GM23338 (cell line): ENCODE data around the gene C1QTNF2. TPM values are rescaled to one million over a fixed set of nuclear protein-coding genes. Genes with fewer than 3 reads are reported as not detected.

Experiments
- ATAC-seq: fragments of 200-7000 bp; cut with Tn5 transposase; 3 replicates; pipeline ENCODE4 v1.9.1; 2020
- DNase-seq: peaks from one replicate; pipeline ENCODE4 v3.0.0-alpha.2; 2015; ENCODE audit warnings: low spot score
- H2AFZ ChIP-seq: fragments of 200-600 bp; sonication (generic); 2 replicates; pipeline ENCODE4 v1.8.0; 2016; ENCODE audit warnings: antibody characterized with exemption, mild to moderate bottlenecking, moderate library complexity
- H3F3A ChIP-seq: fragments of 200-600 bp; sonication (generic); replicated peaks from 2 replicates; pipeline ENCODE4 v1.8.0; 2017; ENCODE audit warnings: antibody characterized with exemption, mixed run types, low read depth
- H3K27ac ChIP-seq: fragments of 200-600 bp; sonication (generic); 2 replicates; pipeline ENCODE4 v1.6.1; 2016; ENCODE audit warnings: low read depth
- H3K27me3 ChIP-seq: fragments of 200-600 bp; sonication (generic); 2 replicates; pipeline ENCODE4 v1.8.0; 2016; ENCODE audit warnings: mild to moderate bottlenecking, mixed run types, moderate library complexity; ENCODE audit not compliant: insufficient read depth
- H3K36me3 ChIP-seq: fragments of 200-600 bp; sonication (generic); 2 replicates; pipeline ENCODE4 v1.8.0; 2016; ENCODE audit warnings: mild to moderate bottlenecking; ENCODE audit not compliant: insufficient read depth
- H3K4me1 ChIP-seq: fragments of 200-600 bp; sonication (generic); 2 replicates; pipeline ENCODE4 v1.8.0; 2016; ENCODE audit warnings: mild to moderate bottlenecking, moderate library complexity; ENCODE audit not compliant: insufficient read depth
- H3K4me2 ChIP-seq: fragments of 200-600 bp; sonication (generic); 2 replicates; pipeline ENCODE4 v1.7.1; 2017; ENCODE audit warnings: mixed run types
- H3K4me3 ChIP-seq: fragments of 200-600 bp; sonication (generic); 2 replicates; pipeline ENCODE4 v1.6.1; 2016; ENCODE audit warnings: mixed run types
- H3K79me2 ChIP-seq: fragments of 200-600 bp; sonication (generic); replicated peaks from 2 replicates; pipeline ENCODE4 v1.8.0; 2017; ENCODE audit warnings: mild to moderate bottlenecking; ENCODE audit not compliant: insufficient read depth
- H3K9me2 ChIP-seq: fragments of 200-600 bp; sonication (generic); 2 replicates; pipeline ENCODE4 v1.8.0; 2017; ENCODE audit not compliant: insufficient read depth
- H4K20me1 ChIP-seq: fragments of 200-600 bp; sonication (generic); replicated peaks from 2 replicates; pipeline ENCODE4 v1.8.0; 2017; ENCODE audit warnings: mild to moderate bottlenecking; ENCODE audit not compliant: insufficient read depth
- H3K27ac Mint-ChIP-seq: 2 replicates; pipeline ENCODE4 v1.8.0; 2020; ENCODE audit warnings: inconsistent platforms, mild to moderate bottlenecking, moderate library complexity, mixed read lengths
- H3K27me3 Mint-ChIP-seq: 3 replicates; pipeline ENCODE4 v1.8.0; 2022; ENCODE audit warnings: low read depth, mild to moderate bottlenecking, moderate library complexity, mixed read lengths, inconsistent platforms; ENCODE audit not compliant: insufficient read depth, poor library complexity
- H3K36me3 Mint-ChIP-seq: 3 replicates; pipeline ENCODE4 v1.8.0; 2021; ENCODE audit warnings: low read depth, mild to moderate bottlenecking, inconsistent platforms, moderate library complexity, mixed read lengths
- H3K4me1 Mint-ChIP-seq: 3 replicates; pipeline ENCODE4 v1.8.0; 2020; ENCODE audit warnings: mild to moderate bottlenecking, inconsistent platforms, mixed read lengths
- H3K4me3 Mint-ChIP-seq: 3 replicates; pipeline ENCODE4 v1.8.0; 2021; ENCODE audit warnings: moderate library complexity, mild to moderate bottlenecking, inconsistent platforms, mixed read lengths
- H3K9me3 Mint-ChIP-seq: 3 replicates; pipeline ENCODE4 v1.8.0; 2020; ENCODE audit warnings: moderate library complexity, mild to moderate bottlenecking, inconsistent platforms, mixed read lengths
- CREB1 ChIP-seq: fragments of 250-450 bp; sonication (Bioruptor Pico); IDR thresholded peaks from 2 replicates; pipeline ENCODE4 v1.5.0; 2020; ENCODE audit warnings: low read depth, mild to moderate bottlenecking, moderate library complexity
- EZH2 ChIP-seq: fragments of 200-600 bp; sonication (generic); IDR thresholded peaks from one replicate; pipeline ENCODE4 v1.8.0; 2017; ENCODE audit warnings: antibody characterized with exemption, mild to moderate bottlenecking, low read depth; ENCODE audit not compliant: unreplicated experiment
- EZH2phosphoT487 ChIP-seq: fragments of 200-600 bp; sonication (generic); IDR thresholded peaks from one replicate; pipeline ENCODE4 v1.8.1; 2018; ENCODE audit warnings: antibody characterized with exemption; ENCODE audit not compliant: unreplicated experiment
- JUNB ChIP-seq: IDR thresholded peaks from one replicate; pipeline ENCODE4 v1.6.1; 2016; ENCODE audit warnings: antibody characterized with exemption; ENCODE audit not compliant: unreplicated experiment
- NANOG ChIP-seq: IDR thresholded peaks from 2 replicates; pipeline ENCODE4 v1.6.1; 2016; ENCODE audit warnings: antibody characterized with exemption, borderline replicate concordance
- POLR2AphosphoS5 ChIP-seq: IDR thresholded peaks from 2 replicates; pipeline ENCODE4 v1.6.1; 2016; ENCODE audit warnings: antibody characterized with exemption, low read depth
- STAT1 ChIP-seq: IDR thresholded peaks from one replicate; pipeline ENCODE4 v1.6.1; 2016; ENCODE audit warnings: antibody characterized with exemption; ENCODE audit not compliant: unreplicated experiment
- ZNF114 ChIP-seq: fragments of 250-450 bp; sonication (Bioruptor Pico); IDR thresholded peaks from 2 replicates; pipeline ENCODE4 v1.5.0; 2020; ENCODE audit warnings: mild to moderate bottlenecking, moderate library complexity
- ZNF331 ChIP-seq: fragments of 250-450 bp; sonication (Bioruptor Pico); IDR thresholded peaks from 2 replicates; pipeline ENCODE4 v1.5.0; 2020; ENCODE audit warnings: low read depth, mild to moderate bottlenecking, moderate library complexity
- polyA plus RNA-seq: library from polyadenylated mRNA; unstranded; fragments of >200 nt; fragmentation: Nextera tagmentation; extraction: Ambion mirVana; gene quantifications from 2 replicates; pipeline ENCODE4 v1.2.1, GENCODE V29; 2016
- total RNA-seq: library from RNA; depleted of rRNA; stranded (reverse); fragments of >200 nt; shearing (Covaris generic); gene quantifications from 2 replicates; pipeline ENCODE4 v1.2.3, GENCODE V29; 2014
- TF ChIP-seq, protein P1 (sequence below): IDR thresholded peaks from 2 replicates; pipeline ENCODE4 v1.6.1; 2016; ENCODE audit warnings: antibody characterized with exemption
- TF ChIP-seq, protein P2 (sequence below): IDR thresholded peaks from one replicate; pipeline ENCODE4 v1.6.1; 2018; ENCODE audit warnings: antibody characterized with exemption; ENCODE audit not compliant: unreplicated experiment
- TF ChIP-seq, protein P3 (sequence below), 2 experiments: fragments of 200-600 bp in 1 of 2; sonication (generic) in 1 of 2; conservative IDR thresholded peaks; 2 replicates each; pipeline versions ENCODE4 v1.5.1 to v1.6.1; 2016 to 2017; ENCODE audit warnings: antibody characterized with exemption in 2 of 2, low read depth in 2 of 2, mild to moderate bottlenecking in 2 of 2, moderate library complexity in 1 of 2
- TF ChIP-seq, protein P4 (sequence below): fragments of 250-450 bp; sonication (Bioruptor Pico); IDR thresholded peaks from 2 replicates; pipeline ENCODE4 v1.5.0; 2020; ENCODE audit warnings: mild to moderate bottlenecking, moderate library complexity

Gene C1QTNF2
- total and polyA plus RNA-seq, 2 experiments from 2014 or later, result 0.56 to 0.92 TPM

DNA sequence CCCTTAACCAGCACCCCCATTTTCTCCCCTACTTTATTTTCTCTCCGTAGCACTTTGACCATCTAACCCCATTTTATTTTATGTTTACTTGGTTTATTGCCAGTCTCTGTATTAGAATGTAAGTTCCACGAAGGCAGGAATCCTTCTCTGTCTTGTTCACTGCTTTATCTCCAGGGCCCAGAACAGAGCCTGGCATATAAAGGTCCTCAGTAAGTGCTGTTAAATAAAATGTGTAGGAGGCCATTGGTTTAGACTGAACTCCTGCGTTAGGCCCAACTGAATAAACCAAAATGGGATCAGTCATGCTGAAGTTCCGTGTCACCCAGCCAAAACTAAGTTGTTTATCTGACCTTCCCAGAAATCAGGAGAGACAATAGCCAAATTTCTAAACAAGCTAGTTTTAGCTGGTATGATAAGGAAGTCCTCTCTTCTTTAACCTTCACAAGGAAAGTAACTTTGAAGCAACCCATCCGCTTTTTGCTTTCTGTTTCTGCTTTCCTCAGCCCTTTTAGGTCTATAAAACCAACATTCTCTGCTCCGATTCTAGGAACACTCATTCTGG lies 29.0 kb downstream of the C1QTNF2 start:
- Histone ChIP-seq H3F3A (no peaks in the 10 kb centered on the region), H3K79me2 (no peaks in the 10 kb centered on the region), H3K4me3 (no peak overlapping the region), H3K27me3 (no peaks in the 10 kb centered on the region), H3K9me2 (0 out of 2 replicates have a peak, but pooled peaks cover 4% of the 10 kb centered on the region), H3K27ac (no peak overlapping the region), H2AFZ (no peak overlapping the region), H3K4me1 (peaks cover 13% of the 10 kb centered on the region), H3K36me3 (no peaks in the 10 kb centered on the region), H4K20me1 (no peaks in the 10 kb centered on the region), H3K4me2 (no peak overlapping the region)
- ATAC-seq, result no peak
- no peak overlapping the region for H3K27ac Mint-ChIP-seq
- peaks cover 16% of the 10 kb centered on the region for H3K4me1 Mint-ChIP-seq
- no peaks in the 10 kb centered on the region for H3K9me3 Mint-ChIP-seq
- H3K27me3 Mint-ChIP-seq, result peaks cover 2% of the 10 kb centered on the region
- no peaks in the 10 kb centered on the region for H3K36me3 Mint-ChIP-seq
- no peak for DNase-seq
- H3K4me3 Mint-ChIP-seq, result no peak overlapping the region
- TF ChIP-seq, protein P1, sequence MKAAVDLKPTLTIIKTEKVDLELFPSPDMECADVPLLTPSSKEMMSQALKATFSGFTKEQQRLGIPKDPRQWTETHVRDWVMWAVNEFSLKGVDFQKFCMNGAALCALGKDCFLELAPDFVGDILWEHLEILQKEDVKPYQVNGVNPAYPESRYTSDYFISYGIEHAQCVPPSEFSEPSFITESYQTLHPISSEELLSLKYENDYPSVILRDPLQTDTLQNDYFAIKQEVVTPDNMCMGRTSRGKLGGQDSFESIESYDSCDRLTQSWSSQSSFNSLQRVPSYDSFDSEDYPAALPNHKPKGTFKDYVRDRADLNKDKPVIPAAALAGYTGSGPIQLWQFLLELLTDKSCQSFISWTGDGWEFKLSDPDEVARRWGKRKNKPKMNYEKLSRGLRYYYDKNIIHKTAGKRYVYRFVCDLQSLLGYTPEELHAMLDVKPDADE, result no peak
- TF ChIP-seq, protein P2, sequence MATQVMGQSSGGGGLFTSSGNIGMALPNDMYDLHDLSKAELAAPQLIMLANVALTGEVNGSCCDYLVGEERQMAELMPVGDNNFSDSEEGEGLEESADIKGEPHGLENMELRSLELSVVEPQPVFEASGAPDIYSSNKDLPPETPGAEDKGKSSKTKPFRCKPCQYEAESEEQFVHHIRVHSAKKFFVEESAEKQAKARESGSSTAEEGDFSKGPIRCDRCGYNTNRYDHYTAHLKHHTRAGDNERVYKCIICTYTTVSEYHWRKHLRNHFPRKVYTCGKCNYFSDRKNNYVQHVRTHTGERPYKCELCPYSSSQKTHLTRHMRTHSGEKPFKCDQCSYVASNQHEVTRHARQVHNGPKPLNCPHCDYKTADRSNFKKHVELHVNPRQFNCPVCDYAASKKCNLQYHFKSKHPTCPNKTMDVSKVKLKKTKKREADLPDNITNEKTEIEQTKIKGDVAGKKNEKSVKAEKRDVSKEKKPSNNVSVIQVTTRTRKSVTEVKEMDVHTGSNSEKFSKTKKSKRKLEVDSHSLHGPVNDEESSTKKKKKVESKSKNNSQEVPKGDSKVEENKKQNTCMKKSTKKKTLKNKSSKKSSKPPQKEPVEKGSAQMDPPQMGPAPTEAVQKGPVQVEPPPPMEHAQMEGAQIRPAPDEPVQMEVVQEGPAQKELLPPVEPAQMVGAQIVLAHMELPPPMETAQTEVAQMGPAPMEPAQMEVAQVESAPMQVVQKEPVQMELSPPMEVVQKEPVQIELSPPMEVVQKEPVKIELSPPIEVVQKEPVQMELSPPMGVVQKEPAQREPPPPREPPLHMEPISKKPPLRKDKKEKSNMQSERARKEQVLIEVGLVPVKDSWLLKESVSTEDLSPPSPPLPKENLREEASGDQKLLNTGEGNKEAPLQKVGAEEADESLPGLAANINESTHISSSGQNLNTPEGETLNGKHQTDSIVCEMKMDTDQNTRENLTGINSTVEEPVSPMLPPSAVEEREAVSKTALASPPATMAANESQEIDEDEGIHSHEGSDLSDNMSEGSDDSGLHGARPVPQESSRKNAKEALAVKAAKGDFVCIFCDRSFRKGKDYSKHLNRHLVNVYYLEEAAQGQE, result no peak
- TF ChIP-seq CREB1 (CRISPR knock-in tag) (no peak), JUNB (no peak), ZNF331 (CRISPR knock-in tag) (no peak), EZH2 (no peak), ZNF114 (no peak), POLR2AphosphoS5 (no peak), EZH2phosphoT487 (no peak), NANOG (no peak), STAT1 (no peak)
- TF ChIP-seq, protein P3, sequence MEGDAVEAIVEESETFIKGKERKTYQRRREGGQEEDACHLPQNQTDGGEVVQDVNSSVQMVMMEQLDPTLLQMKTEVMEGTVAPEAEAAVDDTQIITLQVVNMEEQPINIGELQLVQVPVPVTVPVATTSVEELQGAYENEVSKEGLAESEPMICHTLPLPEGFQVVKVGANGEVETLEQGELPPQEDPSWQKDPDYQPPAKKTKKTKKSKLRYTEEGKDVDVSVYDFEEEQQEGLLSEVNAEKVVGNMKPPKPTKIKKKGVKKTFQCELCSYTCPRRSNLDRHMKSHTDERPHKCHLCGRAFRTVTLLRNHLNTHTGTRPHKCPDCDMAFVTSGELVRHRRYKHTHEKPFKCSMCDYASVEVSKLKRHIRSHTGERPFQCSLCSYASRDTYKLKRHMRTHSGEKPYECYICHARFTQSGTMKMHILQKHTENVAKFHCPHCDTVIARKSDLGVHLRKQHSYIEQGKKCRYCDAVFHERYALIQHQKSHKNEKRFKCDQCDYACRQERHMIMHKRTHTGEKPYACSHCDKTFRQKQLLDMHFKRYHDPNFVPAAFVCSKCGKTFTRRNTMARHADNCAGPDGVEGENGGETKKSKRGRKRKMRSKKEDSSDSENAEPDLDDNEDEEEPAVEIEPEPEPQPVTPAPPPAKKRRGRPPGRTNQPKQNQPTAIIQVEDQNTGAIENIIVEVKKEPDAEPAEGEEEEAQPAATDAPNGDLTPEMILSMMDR (conservative IDR thresholded peaks at IDR 0.05; ENCODE audit: low read depth in 2 of 2), result no peak
- TF ChIP-seq, protein P4, sequence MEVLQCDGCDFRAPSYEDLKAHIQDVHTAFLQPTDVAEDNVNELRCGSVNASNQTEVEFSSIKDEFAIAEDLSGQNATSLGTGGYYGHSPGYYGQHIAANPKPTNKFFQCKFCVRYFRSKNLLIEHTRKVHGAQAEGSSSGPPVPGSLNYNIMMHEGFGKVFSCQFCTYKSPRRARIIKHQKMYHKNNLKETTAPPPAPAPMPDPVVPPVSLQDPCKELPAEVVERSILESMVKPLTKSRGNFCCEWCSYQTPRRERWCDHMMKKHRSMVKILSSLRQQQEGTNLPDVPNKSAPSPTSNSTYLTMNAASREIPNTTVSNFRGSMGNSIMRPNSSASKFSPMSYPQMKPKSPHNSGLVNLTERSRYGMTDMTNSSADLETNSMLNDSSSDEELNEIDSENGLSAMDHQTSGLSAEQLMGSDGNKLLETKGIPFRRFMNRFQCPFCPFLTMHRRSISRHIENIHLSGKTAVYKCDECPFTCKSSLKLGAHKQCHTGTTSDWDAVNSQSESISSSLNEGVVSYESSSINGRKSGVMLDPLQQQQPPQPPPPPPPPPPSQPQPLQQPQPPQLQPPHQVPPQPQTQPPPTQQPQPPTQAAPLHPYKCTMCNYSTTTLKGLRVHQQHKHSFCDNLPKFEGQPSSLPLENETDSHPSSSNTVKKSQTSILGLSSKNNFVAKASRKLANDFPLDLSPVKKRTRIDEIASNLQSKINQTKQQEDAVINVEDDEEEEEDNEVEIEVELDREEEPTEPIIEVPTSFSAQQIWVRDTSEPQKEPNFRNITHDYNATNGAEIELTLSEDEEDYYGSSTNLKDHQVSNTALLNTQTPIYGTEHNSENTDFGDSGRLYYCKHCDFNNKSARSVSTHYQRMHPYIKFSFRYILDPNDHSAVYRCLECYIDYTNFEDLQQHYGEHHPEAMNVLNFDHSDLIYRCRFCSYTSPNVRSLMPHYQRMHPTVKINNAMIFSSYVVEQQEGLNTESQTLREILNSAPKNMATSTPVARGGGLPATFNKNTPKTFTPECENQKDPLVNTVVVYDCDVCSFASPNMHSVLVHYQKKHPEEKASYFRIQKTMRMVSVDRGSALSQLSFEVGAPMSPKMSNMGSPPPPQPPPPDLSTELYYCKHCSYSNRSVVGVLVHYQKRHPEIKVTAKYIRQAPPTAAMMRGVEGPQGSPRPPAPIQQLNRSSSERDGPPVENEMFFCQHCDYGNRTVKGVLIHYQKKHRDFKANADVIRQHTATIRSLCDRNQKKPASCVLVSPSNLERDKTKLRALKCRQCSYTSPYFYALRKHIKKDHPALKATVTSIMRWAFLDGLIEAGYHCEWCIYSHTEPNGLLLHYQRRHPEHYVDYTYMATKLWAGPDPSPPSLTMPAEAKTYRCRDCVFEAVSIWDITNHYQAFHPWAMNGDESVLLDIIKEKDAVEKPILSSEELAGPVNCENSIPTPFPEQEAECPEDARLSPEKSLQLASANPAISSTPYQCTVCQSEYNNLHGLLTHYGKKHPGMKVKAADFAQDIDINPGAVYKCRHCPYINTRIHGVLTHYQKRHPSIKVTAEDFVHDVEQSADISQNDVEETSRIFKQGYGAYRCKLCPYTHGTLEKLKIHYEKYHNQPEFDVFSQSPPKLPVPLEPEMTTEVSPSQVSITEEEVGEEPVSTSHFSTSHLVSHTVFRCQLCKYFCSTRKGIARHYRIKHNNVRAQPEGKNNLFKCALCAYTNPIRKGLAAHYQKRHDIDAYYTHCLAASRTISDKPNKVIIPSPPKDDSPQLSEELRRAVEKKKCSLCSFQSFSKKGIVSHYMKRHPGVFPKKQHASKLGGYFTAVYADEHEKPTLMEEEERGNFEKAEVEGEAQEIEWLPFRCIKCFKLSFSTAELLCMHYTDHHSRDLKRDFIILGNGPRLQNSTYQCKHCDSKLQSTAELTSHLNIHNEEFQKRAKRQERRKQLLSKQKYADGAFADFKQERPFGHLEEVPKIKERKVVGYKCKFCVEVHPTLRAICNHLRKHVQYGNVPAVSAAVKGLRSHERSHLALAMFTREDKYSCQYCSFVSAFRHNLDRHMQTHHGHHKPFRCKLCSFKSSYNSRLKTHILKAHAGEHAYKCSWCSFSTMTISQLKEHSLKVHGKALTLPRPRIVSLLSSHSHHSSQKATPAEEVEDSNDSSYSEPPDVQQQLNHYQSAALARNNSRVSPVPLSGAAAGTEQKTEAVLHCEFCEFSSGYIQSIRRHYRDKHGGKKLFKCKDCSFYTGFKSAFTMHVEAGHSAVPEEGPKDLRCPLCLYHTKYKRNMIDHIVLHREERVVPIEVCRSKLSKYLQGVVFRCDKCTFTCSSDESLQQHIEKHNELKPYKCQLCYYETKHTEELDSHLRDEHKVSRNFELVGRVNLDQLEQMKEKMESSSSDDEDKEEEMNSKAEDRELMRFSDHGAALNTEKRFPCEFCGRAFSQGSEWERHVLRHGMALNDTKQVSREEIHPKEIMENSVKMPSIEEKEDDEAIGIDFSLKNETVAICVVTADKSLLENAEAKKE (CRISPR knock-in tag), result no peak
